ENCODE measurements around the gene PLD4.
"Not testable (repeated sequence)": the region's sequence is repeated elsewhere in the genome, so short reads cannot be mapped to it uniquely, and the experiment has no call there.

DNA sequence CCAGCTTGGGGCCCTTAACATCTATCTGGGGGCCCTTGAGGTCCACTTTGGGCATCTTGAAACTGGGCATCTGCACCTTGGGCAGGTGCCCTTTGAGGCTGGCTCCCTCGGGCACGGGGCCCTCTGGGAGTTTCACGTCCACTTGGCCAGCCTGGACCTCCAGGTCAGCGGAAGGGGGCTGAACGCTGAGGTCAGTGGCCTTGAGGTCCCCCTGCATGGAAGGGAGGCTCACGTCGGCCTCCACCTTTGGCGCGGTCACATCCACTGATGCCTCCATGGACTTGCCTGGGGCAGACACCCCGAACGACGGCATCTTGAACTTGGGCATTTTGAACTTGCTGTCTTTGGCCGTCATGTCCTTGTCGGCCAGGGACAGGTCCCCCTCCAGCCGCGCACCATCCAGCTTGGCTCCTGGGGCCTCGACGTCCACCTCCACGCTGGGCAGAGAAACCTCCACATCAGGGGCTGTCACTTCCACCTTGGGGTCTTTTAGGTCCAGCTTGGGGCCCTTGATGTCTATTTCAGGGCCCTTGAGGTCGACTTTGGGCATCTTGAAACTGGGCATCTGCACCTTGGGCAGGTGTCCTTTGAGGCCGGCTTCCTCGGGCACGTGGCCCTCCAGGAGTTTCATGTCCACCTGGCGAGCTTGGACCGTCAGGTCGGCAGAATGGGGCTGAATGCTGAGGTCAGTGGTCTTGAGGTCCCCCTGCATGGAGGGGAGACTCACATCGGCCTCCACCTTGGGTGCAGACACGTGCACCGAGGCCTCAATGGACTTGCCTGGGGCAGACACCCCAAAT lies 18.7 kb downstream of the PLD4 start:
- TF ChIP-seq, protein P1, sequence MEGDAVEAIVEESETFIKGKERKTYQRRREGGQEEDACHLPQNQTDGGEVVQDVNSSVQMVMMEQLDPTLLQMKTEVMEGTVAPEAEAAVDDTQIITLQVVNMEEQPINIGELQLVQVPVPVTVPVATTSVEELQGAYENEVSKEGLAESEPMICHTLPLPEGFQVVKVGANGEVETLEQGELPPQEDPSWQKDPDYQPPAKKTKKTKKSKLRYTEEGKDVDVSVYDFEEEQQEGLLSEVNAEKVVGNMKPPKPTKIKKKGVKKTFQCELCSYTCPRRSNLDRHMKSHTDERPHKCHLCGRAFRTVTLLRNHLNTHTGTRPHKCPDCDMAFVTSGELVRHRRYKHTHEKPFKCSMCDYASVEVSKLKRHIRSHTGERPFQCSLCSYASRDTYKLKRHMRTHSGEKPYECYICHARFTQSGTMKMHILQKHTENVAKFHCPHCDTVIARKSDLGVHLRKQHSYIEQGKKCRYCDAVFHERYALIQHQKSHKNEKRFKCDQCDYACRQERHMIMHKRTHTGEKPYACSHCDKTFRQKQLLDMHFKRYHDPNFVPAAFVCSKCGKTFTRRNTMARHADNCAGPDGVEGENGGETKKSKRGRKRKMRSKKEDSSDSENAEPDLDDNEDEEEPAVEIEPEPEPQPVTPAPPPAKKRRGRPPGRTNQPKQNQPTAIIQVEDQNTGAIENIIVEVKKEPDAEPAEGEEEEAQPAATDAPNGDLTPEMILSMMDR (IDR thresholded peaks at IDR 0.05): not testable (repeated sequence)
- not testable (repeated sequence) for TF ChIP-seq POLR2A (IDR thresholded peaks at IDR 0.05); POLR2AphosphoS5 (IDR thresholded peaks at IDR 0.05; ENCODE audit: insufficient read depth in 1 of 2, low read depth in 1 of 2)
